Activated naive CD8-positive, alpha-beta T cell treated with anti-CD3 and anti-CD28 coated beads for 36 hours (primary cell): ENCODE results near the gene TBC1D22A. TPM values are rescaled to one million over a fixed set of nuclear protein-coding genes. Genes with fewer than 3 reads are reported as not detected.

Experiments used
- DNase-seq: peaks from one replicate; pipeline ENCODE4 v3.0.0; 2021
- H3K27ac Mint-ChIP-seq: one replicate; pipeline ENCODE4 v1.8.0; 2022; ENCODE audit warnings: mild to moderate bottlenecking, moderate library complexity, mixed read lengths
- H3K27me3 Mint-ChIP-seq: one replicate; pipeline ENCODE4 v1.8.0; 2022; ENCODE audit warnings: mild to moderate bottlenecking, mixed read lengths
- H3K36me3 Mint-ChIP-seq: one replicate; pipeline ENCODE4 v1.8.0; 2021; ENCODE audit warnings: mild to moderate bottlenecking, mixed read lengths
- H3K4me1 Mint-ChIP-seq: one replicate; pipeline ENCODE4 v1.8.0; 2021; ENCODE audit warnings: mixed read lengths
- H3K4me3 Mint-ChIP-seq: one replicate; pipeline ENCODE4 v1.8.0; 2022; ENCODE audit warnings: mild to moderate bottlenecking, moderate library complexity, mixed read lengths
- H3K9me3 Mint-ChIP-seq: one replicate; pipeline ENCODE4 v1.8.0; 2022; ENCODE audit warnings: mixed read lengths
- total RNA-seq, 2 experiments: library from RNA; stranded (reverse); gene quantifications; one replicate each; pipeline ENCODE4 v1.2.3, GENCODE V29; 2021

Gene TBC1D22A
- total RNA-seq, 2 experiments from 2014 or later = 42.1 to 42.4 TPM

- Mint-ChIP-seq H3K4me1 (no peaks in the 10 kb centered on the region), H3K9me3 (no peaks in the 10 kb centered on the region), H3K36me3 (no peaks in the 10 kb centered on the region), H3K27me3 (no peaks in the 10 kb centered on the region), H3K27ac (no peak overlapping the region), H3K4me3 (no peak overlapping the region)
- DNase-seq = no peak
Measured at GRCh38 chr22:47193606-47194329, 431.3 kb downstream of the TBC1D22A start.

GRCh38 chr22:47194476-47195155 is 432.2 kb downstream of the TBC1D22A start:
- no peak overlapping the region for H3K27ac Mint-ChIP-seq
- no peak for DNase-seq
- H3K27me3 Mint-ChIP-seq = no peaks in the 10 kb centered on the region
- no peaks in the 10 kb centered on the region for H3K36me3 Mint-ChIP-seq
- no peaks in the 10 kb centered on the region for H3K9me3 Mint-ChIP-seq
- no peaks in the 10 kb centered on the region for H3K4me1 Mint-ChIP-seq
- no peak overlapping the region for H3K4me3 Mint-ChIP-seq

GRCh38 chr22:47195156-47195483 is 432.7 kb downstream of the TBC1D22A start:
- no peak for DNase-seq
- no peaks in the 10 kb centered on the region for H3K27me3 Mint-ChIP-seq
- H3K4me1 Mint-ChIP-seq = no peaks in the 10 kb centered on the region
- no peaks in the 10 kb centered on the region for H3K9me3 Mint-ChIP-seq
- H3K27ac Mint-ChIP-seq = no peak overlapping the region
- H3K36me3 Mint-ChIP-seq = no peaks in the 10 kb centered on the region
- no peak overlapping the region for H3K4me3 Mint-ChIP-seq

- Mint-ChIP-seq H3K36me3 (no peaks in the 10 kb centered on the region), H3K4me3 (no peak overlapping the region), H3K27me3 (no peaks in the 10 kb centered on the region), H3K4me1 (no peaks in the 10 kb centered on the region), H3K9me3 (no peaks in the 10 kb centered on the region), H3K27ac (no peak overlapping the region)
- DNase-seq = no peak
Measured at GRCh38 chr22:47195484-47196165, 433.2 kb downstream of the TBC1D22A start.

DNA sequence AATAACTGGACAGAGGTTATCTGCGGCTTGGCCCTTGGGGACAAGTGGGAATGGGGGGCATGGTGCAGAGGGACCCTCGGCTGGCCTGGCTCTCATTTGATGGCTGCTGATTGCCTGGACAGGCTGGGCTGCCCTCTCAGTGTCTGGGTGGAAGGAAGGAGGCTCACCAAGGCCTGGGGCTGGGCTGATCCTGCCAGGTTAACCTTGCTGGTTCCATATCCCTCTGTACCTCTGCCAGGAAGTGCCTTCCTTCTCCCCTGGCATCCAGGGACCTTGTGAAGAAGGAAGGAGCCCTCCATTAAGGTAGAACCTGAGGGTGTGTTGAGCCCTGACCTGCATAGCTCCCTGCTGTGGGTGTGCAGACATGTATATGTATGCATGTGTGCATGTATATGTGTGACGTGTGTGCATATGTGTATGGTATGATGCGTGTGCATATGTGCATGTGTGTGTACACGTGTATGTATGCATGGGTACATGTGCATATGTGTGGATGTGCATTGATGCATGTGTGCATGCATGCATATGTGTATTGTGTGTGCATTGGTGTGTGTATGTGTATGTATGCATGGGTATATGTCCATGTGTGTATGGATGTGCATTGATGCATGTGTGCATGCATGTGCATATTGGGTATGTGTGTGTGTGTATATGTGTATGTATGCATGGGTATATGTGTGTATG is 433.9 kb downstream of the TBC1D22A start:
- no peaks in the 10 kb centered on the region for H3K36me3 Mint-ChIP-seq
- no peaks in the 10 kb centered on the region for H3K27me3 Mint-ChIP-seq
- no peak overlapping the region for H3K4me3 Mint-ChIP-seq
- no peak for DNase-seq
- no peak overlapping the region for H3K27ac Mint-ChIP-seq
- H3K4me1 Mint-ChIP-seq = no peaks in the 10 kb centered on the region
- H3K9me3 Mint-ChIP-seq = no peaks in the 10 kb centered on the region

DNA sequence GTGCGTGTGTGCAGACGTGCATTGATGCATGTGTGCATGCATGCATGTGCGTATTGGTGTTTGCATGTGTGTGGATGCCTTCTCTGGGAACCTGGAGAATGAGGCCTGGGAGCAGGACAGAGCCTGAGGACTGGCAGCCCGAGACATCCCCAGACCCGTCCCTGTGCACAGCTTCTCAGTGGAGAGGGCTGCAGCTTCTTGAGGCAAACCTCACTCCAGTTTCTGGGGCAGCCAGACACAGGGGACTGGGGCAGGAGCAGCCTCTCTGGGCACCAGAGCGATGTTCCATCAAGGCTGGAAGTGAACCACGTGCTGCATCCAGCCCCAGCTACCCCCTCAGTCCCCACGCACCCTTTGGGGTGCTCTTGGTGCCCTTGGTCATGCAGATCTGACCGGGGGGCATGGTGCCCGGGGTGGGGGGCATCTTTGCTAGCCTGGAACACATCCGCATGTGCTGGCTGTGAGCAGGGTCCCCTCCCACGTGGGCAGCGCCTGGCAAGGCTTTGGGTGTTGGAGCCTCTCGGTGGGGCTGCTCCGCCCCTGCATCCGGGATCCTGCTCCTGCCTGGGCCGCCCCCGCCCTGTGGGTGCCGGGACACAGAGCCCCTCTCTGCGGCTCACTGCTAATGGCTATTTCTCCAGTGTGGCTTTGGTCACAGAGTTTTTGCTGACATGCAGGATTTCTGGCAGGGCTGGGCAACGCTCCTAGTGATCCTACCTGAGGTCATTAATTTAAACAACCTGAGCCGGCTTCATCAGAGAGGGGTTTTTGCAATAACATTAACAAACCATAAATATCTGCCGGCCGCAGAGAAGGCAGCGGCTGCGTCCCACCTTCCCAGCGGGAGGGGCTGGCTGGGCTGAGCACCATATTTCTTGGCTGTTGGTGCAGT is 434.7 kb downstream of the TBC1D22A start:
- Mint-ChIP-seq H3K27me3 (no peaks in the 10 kb centered on the region), H3K27ac (no peak overlapping the region), H3K36me3 (no peaks in the 10 kb centered on the region), H3K9me3 (no peaks in the 10 kb centered on the region), H3K4me3 (no peak overlapping the region), H3K4me1 (no peaks in the 10 kb centered on the region)
- no peak for DNase-seq

DNA sequence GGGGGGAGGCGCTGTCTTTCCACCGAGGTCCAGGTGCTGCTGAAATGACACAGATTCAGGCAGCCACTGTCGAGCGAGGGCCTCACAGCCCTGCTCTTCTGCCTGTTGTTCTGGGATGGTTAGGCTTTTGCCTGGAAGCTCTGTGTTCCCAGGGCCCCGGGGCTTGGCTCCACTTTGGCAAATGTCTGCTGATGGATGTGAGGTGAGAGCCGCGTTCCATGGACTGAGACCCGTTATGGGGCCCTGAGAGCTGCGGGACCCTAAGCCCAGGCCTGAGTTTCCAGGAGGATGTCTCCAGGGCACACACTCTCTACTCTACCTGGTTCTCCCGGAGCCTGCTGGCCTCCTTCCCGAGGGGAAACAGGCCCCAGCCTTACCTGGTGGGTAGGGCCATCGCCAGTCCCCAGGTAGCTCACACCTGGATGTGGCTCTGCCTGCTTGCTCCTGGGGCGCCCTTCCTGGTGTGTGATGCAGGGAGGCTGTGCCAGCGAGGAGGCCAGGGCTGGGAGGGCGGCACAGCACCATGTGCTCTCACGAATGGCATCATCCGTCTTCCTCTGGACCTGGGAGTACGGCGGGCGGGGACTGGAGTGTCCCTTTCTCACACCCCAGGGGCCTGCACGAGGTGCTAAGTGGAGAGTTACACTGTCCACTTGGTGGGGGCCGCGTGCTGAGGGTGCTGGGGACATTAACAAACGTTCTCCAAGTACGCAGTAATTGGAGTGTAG is 435.5 kb downstream of the TBC1D22A start:
- Mint-ChIP-seq H3K4me3 (no peak overlapping the region), H3K27ac (no peak overlapping the region), H3K4me1 (no peaks in the 10 kb centered on the region), H3K27me3 (no peaks in the 10 kb centered on the region), H3K9me3 (no peaks in the 10 kb centered on the region), H3K36me3 (no peaks in the 10 kb centered on the region)
- DNase-seq = no peak

- Mint-ChIP-seq H3K9me3 (no peaks in the 10 kb centered on the region), H3K27ac (no peak overlapping the region), H3K36me3 (no peaks in the 10 kb centered on the region), H3K4me3 (no peak overlapping the region), H3K27me3 (no peaks in the 10 kb centered on the region), H3K4me1 (no peaks in the 10 kb centered on the region)
- DNase-seq = no peak
Measured at GRCh38 chr22:47198801-47199251, 436.4 kb downstream of the TBC1D22A start.

DNA sequence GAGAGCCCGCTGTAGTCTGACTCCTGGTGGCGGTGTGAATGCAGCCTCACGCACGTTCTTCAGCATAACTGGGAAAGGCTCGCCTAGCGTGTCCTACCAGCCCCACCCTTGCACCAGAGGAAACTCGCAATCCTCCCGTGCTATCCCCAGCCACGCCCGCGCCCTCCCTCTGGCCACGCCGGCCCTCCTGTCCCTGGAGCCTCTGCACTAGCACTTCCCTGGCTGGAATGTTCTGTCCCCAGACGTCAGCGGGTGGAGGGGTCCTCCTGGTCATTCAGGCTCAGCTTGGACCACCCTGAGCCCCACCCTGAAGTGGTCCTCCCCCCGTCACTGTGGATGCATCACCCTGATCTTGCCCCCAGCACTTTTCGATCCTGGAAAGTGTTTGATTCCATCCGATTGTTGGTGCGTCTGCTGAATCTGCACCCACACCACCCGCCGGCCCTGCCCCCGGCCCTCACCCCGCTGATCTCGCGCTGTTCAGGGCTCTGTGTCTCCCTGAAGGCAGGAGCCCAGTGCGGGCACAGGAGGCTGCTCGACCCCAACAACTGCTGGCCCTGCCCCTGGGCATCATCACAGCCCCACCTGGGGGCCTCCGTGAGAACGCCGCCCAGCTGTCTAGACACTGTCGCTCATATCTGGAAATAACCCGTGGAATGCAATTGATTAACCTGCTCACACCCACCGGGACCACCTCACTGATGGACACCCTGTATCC is 437.0 kb downstream of the TBC1D22A start:
- Mint-ChIP-seq H3K9me3 (no peaks in the 10 kb centered on the region), H3K36me3 (no peaks in the 10 kb centered on the region), H3K4me3 (no peak overlapping the region), H3K27me3 (no peaks in the 10 kb centered on the region), H3K4me1 (no peaks in the 10 kb centered on the region), H3K27ac (no peak overlapping the region)
- no peak for DNase-seq

DNA sequence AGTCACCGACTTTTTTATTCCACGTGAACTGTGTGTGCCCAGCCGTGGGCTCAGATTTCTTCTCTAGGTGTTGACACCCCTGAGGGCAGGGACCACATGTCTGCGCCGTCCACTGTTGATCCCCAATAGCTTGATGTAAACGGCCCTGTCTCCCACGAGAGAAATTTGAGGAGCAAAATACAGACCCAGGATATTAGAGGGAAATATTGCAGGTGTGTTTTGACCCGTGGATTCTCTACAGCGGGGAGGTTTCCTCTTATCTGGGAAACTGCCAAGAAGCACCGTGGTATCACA is 437.5 kb downstream of the TBC1D22A start:
- no peak for DNase-seq
- H3K4me3 Mint-ChIP-seq = no peak overlapping the region
- no peaks in the 10 kb centered on the region for H3K27me3 Mint-ChIP-seq
- H3K36me3 Mint-ChIP-seq = no peaks in the 10 kb centered on the region
- no peaks in the 10 kb centered on the region for H3K9me3 Mint-ChIP-seq
- no peak overlapping the region for H3K27ac Mint-ChIP-seq
- H3K4me1 Mint-ChIP-seq = no peaks in the 10 kb centered on the region

GRCh38 chr22:47200273-47201051 is 438.0 kb downstream of the TBC1D22A start:
- H3K27ac Mint-ChIP-seq = no peak overlapping the region
- H3K4me3 Mint-ChIP-seq = no peak overlapping the region
- H3K36me3 Mint-ChIP-seq = no peaks in the 10 kb centered on the region
- H3K27me3 Mint-ChIP-seq = no peaks in the 10 kb centered on the region
- H3K4me1 Mint-ChIP-seq = no peaks in the 10 kb centered on the region
- no peaks in the 10 kb centered on the region for H3K9me3 Mint-ChIP-seq
- no peak for DNase-seq

- Mint-ChIP-seq H3K27me3 (no peaks in the 10 kb centered on the region), H3K4me3 (no peak overlapping the region), H3K4me1 (no peaks in the 10 kb centered on the region), H3K27ac (no peak overlapping the region), H3K9me3 (no peaks in the 10 kb centered on the region), H3K36me3 (no peaks in the 10 kb centered on the region)
- no peak for DNase-seq
Measured at GRCh38 chr22:47201186-47201995, 438.9 kb downstream of the TBC1D22A start.
